ENCODE measurements around the gene MS4A15.
"Not testable (repeated sequence)": the region's sequence is repeated elsewhere in the genome, so short reads cannot be mapped to it uniquely, and the experiment has no call there.

Gene MS4A15, protein sequence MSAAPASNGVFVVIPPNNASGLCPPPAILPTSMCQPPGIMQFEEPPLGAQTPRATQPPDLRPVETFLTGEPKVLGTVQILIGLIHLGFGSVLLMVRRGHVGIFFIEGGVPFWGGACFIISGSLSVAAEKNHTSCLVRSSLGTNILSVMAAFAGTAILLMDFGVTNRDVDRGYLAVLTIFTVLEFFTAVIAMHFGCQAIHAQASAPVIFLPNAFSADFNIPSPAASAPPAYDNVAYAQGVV

DNA sequence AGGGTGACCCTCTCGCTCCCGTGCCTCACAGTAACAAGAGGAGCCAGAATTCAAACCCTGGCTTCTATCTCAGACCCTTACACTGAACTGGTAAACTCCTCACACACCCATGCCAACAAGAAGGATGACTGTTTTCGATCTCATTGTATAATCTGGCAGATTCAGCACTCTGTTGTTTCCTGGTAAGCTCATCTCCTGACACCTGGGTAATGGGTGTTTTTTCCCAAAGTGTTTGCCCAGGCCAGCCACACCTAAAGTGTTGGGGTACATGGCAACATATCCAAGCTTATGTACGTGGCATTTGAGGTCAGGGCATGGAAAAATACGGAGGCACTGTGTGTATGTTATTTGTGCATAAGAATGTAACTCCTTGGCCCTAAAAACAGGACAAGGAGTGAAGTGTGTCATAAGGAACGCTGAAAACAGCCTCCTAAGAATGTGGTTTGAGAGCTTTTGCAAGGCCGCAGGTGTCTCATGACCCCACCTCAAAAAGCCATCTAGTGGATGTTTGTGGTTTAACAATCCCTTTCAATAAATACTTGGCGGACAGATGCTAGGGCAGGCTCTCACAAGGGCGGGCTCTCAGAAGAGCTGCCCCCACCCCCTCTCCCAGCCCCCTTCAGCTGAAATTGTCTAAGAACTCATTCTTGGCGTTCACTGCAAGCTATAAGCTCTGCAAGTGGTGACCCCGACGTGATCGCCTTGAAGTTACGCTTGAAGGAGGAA is at the start of gene MS4A15:
TSS of gene MS4A15 (plus strand) at position 561 of the 726 bp plus-strand sequence. CDS start 6,867 bp downstream, outside the sequence.
- DNase-seq = peak; percentile 72

DNA sequence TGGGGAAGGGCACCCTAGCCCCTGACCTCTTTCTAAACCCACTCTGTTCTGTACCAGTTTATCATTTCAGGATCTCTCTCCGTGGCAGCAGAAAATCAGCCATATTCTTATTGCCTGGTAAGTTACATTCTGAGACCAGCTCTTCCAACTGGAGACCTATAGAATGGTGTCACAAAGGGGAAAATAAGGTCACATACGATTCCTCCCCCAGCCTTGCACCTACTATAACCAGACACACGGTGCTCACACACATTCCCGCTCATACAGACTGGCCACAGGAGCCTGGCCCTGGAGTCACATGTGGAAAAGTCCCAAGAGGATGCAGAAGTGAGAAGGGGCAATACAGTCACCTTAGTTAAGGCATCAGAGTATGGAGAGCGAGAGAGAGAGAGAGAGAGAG is 49.7 kb upstream of the MS4A15 start:
- DNase-seq = no peak

DNA sequence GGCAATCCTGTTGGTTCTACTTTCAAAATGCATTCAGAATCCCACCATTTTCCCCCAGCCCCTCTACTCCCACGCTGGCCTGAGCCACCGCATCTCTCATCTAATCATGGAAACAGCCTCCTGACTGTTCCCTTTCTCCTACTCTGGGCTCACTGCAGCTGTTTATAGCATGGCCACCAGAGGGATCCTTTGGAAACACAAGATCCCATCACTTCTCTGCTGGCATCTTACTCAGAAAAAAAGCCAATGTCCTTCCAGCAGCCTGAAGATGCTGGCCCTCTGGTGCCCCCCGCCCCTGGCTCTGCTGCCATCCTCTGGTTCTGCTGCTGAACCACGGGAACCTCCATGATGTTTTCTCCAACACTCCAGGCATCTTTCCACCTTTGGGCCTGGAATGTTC is 46.2 kb upstream of the MS4A15 start:
- peak; percentile 1 for DNase-seq

DNA sequence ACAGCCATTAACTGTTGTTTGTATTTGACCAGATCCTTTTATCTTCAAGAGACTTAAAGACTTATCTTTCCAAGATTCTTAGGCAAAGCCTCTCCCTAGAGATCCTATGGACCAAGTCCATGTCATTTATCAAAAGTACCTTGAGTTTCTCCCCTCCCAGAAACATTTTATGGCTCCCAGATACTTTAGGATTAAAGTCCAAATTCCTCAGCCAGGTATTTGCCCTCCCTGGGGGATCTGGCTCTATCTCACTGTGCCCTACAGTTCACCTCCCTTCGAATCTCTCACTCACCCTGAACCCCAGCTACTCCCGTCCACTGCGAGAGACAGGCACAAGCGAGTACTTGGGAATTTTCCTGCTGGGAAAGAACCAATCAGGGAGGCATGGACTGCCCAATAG is 45.4 kb upstream of the MS4A15 start:
- DNase-seq = no peak

DNA sequence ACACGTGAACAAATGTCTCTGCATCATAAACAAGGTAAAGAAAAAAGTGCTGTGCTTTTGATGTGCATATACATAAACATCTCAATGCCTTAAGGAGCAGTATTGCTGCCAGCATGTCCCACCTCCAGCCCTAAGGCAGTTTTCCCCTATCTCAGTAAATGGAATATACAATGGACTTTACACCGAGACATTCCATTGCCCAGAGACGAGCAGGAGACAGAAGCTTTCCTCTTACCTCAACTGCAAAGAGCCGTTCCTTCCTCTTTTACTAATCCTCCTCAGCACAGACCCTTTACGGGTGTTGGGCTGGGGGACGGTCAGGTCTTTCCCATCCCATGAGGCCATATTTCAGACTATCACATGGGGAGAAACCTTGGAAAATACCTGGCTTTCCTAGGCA is 43.2 kb upstream of the MS4A15 start:
- DNase-seq = not testable (repeated sequence)

DNA sequence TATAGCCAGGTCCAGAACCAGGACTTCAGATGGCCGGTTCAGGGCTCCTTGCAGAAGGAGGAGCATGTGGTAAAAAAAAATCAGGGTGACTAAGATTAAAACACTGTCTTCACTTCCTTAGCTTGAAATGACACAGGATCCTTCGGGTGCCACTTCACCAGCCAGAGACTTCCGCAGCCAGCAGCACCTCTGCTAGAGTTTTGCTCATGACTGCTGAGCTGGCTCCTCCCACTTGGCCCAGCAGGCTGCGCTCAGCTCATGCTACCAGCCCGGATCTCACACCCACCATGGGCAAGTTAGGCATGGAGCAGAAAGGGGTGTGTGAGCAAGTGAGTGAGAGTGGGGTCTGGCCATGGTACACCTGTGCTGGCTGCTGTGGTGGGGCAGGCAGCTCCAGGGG is 38.7 kb upstream of the MS4A15 start:
- DNase-seq = no peak

DNA sequence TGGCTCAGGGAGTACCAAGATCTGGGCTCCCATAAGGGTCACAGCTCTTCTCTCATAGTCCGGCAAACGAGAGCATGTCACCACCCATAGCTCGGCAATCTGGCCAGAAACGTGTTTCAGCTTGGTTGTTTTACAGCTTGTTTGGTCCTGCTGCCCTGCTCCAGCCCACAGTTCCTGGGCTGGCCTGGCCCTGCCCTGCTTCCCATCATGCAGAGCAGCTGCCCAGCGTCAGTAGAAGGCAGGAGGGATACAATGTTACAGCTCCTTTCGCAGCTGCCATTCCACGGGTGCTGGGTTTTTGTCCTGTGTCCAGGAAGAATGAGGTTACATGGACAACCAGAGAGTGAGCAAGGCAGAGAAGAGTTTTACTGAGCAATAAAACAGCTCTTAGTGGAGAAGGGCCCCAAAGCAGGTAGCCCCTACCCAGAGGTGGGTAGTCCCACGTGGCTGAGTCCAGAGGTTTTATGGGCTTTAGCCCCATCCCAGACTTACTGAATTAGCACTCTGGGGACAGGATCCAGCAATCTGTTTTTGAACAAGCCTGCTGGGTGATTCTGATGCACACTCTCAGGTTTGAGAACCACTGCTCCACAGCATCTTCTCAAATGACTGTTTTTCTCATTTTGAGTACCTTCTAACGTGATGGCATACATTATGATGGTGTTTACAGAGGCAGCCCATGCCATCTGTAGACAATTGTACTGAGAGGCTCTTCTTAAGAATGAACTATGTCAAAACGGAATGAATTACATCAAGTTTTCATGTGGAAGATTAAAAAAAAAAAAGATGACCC is 37.9 kb upstream of the MS4A15 start:
- DNase-seq = no peak

DNA sequence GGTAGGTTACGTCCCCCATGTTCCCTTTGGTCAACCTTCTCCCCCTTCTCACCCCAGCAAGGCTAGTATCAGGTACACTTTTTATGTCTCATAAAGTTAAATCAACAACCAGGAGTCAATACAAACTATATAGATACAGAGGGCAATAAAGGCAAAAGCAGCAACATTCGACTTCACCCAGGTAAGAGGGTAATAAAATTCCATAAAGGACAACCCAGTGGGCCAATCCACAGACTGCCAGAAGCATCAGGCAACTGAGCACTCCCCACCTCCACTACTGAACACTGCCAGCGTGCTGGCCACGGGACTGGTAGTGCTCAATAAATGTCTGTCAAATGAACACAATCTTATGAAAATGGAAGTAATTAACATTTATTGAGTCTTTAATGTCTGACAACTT is 37.3 kb upstream of the MS4A15 start:
- DNase-seq = no peak

DNA sequence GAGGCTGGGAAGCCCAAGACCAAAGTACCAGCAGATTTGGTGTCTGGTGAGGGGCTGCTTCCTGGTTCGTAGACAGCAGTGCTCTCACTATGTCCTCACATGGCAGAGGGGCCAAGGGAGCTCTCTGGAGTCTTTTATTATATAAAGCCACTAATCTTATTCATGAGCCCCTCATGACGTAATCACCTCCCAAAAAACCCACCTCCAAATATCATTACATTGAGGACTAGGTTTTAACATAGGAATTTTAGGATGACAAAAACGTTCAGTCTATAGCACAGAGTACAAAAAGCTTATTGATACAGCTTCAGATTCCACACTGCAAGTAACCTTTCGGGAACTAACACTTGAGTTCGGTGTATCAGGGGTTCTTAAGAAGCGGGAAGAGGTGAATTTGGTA is 36.2 kb upstream of the MS4A15 start:
- DNase-seq = no peak

DNA sequence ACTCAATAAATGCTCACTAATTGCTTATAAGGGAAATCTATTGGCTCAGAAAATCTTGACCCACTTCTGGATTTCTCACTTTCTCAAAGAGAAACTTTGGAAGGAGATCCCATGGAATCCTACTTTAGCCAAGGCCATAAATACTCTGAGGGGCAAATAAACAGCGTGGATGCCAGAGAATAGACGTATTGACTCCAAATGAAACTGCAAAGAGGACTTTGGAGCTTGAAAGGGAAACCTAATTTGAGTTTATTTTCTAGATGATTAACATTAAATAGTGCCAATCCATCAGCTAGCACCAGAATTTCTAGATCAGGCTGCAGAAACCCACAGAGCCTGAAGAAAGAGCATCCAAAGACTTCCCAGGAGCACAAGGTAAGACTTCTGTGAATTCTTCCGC is 32.2 kb upstream of the MS4A15 start, which contains the start of gene MS4A18:
TSS of gene MS4A18 (plus strand) at position 301 of the 400 bp plus-strand sequence.
- no peak for DNase-seq

DNA sequence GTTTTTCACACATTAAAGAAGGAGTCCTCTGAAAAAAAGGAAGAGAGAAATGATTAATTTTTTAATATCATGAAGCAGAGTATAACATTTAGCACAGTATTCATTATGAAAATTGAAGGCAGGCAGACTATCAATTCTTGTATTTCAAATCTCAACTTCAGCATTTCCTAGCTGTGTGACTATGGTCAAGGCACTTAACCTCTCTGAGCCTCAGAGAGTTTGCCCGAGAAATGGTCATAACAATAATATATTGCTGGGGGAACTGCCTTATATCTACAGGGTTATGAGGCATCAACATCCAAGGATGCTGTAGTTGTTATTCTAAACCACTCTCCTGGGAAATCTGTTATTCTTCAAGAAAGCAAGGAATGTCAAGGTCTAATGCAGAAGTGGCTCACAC is 31.1 kb upstream of the MS4A15 start:
- DNase-seq = no peak

DNA sequence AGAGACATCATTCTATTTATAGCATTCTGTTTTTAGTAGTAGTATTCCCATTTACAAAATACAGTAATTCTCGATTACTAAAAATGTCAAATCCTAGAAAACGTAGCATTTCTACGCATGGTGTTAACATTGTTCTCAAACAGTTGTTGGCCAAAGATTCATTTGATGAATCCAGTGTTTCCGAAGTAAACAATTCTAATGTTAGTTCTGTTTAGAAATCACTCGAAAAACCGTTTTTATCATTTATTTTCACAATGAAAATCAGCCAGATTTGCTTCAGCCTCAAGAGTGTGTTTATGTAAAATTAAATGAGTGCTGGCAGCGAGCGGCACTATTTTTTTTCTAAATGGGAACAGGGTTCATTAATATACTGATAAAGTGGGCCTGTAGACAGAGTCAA is 25.1 kb upstream of the MS4A15 start:
- DNase-seq = no peak

DNA sequence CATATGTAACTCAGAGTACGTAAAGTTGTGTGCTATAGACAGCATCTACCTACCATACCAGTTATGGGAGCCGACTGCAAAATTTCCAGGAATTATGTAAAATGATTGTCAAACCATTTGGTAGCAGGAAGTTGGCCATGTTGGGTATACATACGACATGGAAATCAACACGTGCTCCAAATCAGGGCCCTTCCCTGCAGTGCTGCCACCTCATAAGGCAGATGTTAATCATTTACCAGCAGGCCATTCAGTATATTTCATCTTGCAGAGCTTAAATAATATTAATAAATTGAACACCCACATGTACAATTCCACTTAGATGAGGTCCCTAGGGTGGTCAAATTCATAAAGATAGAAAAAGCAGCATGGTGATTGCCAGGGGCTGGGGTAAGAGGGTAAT is 22.4 kb upstream of the MS4A15 start:
- DNase-seq = no peak

DNA sequence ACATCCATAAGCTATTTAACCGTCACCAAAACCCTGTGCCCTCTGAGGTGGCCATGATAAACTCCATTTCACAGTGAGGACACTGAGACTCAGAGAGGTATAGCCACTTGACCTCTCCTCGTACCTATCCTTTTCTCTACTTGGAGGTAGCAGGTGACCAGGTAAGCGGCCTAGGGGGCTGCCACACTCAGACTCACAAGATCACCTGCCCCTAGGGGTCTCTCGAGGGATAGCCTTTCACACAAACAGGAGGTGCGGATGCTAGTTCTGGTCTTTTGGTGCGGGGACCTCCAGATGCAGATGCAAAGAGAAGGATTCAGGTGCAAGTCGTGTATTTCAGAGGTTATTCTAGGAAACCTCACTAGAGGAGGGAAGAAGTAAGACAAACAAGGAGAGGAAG is 17.6 kb upstream of the MS4A15 start:
- no peak for DNase-seq

DNA sequence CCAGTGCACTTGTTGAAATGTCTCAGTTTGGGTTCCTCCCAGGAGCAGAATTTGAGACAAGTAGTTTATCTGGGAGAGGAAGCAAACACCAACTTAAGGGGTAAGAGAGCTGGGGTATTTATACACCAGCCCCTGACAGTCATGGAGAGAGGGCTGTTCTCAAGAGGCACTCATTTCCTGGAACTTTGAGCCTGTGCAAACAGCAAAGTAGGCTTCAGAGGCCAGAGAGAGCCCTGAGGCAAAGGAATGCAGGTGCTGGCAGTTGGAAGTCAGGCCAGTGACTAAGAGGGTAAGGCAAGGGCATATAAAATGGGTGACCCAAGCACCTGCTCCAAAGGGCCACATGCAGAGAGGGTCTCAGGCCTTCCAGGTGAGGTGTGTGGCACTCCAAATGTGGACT is 16.1 kb upstream of the MS4A15 start:
- no peak for DNase-seq

DNA sequence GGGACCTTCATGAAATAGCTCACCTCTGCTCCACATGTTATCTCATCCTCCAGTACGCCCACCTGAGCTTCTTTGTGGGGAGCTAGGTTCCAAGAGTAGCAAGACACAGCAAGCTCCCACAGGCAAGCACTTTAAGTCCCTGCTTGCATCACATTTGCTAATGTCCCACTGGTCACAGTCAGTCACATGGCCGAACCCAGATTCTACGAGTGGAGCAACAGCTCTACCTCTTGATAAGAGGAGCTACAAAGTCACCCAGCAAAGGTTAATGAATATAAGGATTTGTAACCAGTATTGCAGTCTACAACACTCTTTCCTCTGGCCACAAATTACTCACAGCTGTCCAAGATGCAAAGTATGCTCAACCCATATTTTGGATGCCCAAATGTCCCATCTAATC is 15.2 kb upstream of the MS4A15 start:
- DNase-seq = no peak

DNA sequence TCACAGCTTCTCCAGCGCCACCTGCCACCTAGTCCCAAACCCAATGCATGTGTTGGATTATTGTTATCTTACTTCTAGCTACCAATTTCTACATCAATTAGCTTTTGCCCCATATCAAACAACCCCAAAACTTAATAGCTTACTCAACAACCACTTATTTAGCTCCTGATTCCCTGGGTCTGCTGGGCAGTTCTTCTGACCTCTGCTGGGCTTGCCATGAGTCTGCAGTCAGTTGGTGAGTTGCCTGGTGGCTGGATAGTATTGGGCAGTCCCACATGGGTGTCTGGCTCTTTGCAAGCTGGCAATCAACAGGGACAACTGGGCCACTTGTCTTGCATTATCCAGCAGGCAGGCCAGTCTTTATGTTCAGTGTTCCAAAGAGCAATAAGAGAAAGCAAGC is 13.6 kb upstream of the MS4A15 start:
- no peak for DNase-seq

DNA sequence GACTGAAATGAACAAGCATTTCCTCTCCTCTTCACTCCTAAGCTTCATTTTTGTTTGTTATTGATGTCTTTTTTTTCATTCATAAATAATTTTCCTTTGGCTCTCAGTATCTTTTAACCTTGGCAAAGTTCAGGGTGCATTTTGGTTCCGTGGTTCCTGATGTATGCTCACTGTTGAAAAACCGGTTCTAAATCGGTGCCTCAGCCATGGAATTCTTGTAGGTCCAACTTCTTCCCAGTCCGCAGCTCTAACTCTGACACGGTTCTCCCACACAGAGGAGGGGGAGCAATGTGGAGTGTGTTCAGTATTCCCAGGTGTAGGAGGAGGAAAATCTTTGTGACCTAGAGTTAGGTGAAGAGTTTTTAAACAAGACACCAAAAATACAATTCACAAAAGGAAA is 12.6 kb upstream of the MS4A15 start:
- no peak for DNase-seq

DNA sequence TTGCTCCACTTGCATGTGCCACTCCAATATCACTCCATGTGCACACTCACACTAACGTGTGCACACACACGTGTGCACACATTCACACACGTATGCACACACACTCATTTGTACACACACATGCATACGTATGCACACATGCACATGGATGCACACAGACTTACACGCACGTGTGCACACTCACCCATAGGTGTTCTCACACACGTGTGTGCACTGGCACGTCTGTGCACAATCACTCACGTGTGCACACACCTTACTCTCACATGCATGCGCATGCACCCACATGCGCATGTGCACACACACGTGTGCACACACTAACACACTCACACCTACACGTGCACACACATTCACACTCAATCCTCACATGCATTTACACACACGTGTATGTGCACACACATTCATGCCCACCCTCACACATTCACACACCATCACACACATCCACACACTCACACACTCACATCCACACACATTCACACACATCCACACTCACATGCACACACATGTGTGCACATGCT is 9.3 kb upstream of the MS4A15 start:
- no peak for DNase-seq

DNA sequence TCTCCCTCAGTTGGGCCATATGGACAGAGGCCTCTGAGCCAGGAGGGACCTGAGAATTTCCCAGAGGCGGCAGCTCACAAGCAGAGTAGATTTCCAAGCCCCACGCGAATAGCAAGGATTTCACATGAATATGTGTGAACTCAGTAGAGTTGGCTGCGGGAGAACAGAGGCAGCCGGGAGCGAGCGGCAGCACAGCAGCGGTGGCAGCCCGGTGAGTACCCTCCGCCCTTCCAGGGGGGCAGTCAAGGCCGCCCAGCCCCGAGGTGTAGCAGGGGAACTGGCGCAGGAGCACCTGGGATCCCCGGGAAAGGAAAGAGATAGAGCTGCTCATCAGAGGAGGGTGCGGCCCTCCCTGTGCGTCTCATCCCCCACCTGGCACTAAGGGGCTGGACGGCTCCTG is 8.4 kb upstream of the MS4A15 start:
- DNase-seq = no peak

DNA sequence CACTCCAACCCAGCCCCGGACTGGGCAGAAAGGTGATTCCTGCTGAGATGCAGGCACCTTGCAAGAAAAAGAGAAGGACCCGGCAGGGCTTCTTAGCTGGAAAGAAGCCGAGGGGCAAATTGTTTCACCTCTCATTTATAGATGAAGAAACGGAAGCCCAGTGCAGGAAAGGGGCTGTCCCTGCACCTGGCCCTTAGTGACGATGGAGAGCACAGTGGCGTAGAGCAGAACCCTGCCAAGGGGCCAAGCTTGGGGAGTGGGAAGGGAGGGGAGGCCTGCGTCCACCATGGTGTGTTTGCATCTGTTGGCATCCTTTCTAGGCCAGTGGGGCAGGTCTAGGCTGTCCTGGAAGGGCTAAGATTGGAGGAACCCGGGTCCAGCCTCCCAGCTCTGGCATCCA is 7.8 kb upstream of the MS4A15 start:
- no peak for DNase-seq

DNA sequence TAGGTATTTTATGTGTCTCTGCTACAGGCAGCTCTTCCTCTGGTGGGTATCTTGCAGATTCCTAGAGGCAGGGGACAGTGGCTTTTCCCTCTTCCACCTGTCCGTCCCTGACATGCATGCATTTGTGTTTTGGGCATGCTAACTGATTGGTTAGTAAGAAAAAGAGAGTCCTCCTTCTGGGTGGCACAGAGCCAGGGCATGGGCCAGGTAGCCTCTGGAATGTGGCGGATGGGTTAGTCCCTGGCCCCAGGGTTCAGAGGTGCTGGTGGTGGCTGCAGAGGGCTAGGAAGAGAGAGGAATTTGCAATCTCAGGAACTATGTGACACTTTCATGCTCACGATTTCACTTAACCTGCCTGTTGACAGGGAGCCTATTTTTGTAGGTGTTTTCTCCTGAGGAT is 5.8 kb upstream of the MS4A15 start:
- DNase-seq = no peak

DNA sequence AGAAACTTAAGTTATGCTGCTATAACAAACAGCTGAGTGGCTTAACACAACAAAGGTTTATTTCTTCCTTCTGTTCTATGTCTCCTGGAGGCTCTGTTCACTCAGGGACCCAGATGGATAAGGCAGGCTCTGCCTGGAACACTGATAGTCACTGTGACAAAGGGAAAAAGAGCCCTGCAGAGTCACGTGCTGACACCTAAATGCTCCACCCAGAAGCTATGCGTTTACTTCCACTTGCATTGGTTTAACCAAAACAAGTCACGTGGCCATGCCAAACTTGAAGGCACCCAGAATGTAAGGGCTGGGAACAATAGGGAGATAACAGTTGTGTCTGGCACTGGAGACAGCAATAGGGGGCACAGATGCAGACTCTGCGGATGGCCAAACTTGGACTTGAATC is 3.4 kb upstream of the MS4A15 start:
- DNase-seq = no peak

DNA sequence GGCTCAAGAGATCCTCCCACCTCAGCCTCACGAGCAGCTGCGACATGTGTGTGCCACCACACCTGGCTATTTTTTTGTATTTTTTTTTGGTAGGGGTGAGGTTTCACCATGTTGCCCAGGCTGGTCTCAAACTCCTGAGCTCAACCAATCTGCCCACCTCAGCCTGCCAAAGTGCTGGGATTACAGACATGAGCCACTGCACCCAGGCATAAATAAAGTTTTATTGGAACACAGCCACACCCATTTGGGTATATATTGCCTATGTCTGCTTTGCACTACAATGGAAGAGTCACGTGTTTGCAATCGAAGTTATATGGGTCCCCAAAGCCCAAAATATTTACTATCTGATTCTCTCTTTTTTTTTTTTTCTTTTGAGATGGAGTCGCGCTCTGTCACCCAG is 1.8 kb upstream of the MS4A15 start:
- DNase-seq = no peak

Measured in NCI-H82 (cell line).